ENCODE measurements around the gene MTMR1. TPM values are rescaled to one million over a fixed set of nuclear protein-coding genes. Genes with fewer than 3 reads are reported as not detected.

The MTMR1 gene
- total RNA-seq, 1 donor from 2014 or later: 52.6 TPM

DNA sequence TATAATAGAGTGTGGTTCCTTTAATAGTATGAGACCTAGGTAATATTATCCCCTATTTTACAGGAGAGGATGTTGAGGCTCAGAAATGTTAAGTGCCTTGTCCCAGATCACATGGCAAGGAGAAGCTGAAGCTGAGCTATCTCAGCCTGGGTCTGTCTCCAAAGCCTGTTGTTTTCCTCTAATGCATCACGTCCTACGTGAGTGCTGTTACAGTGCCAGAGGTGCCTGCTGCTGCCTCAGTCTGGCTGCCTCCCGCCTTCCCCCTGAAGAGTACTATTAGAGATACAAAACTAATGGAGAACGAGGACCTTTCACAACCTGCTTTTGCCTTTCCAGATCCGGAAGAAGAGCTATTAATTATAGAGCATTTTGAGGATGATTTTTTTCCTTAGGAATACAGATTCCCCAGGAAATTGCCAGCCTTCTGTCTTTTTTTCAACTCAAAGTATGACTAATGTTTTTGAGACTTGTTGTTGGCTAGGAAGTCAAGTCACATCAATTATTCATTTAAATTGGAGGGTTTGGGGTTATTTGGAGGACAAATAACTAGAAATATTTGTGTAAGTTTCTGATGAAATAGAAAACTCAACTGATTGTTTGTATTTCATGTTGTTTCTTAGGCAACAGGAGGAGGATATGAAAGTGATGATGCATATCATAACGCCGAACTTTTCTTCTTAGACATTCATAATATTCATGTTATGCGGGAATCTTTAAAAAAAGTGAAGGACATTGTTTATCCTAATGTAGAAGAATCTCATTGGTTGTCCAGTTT lies 43.9 kb upstream of the MTMR1 start:
- H3K36me3 Mint-ChIP-seq (ENCODE audit: low read depth): peaks cover 69% of the 10 kb centered on the region
- peak overlapping the region; percentile 31 for H3K27ac Mint-ChIP-seq
- H3K9me3 Mint-ChIP-seq: no peaks in the 10 kb centered on the region
- no peak overlapping the region for H3K4me3 Mint-ChIP-seq
- ChIA-PET CTCF (no interaction called here), POLR2A (no interaction called here)
- H3K27me3 Mint-ChIP-seq: no peaks in the 10 kb centered on the region
- no peaks in the 10 kb centered on the region for H3K4me1 Mint-ChIP-seq
- intact Hi-C loops (cut with micrococcal nuclease): no loop called here
- no peak for ATAC-seq (ENCODE audit: low read depth)
- DNase-seq: no peak
- TF ChIP-seq, protein P1, sequence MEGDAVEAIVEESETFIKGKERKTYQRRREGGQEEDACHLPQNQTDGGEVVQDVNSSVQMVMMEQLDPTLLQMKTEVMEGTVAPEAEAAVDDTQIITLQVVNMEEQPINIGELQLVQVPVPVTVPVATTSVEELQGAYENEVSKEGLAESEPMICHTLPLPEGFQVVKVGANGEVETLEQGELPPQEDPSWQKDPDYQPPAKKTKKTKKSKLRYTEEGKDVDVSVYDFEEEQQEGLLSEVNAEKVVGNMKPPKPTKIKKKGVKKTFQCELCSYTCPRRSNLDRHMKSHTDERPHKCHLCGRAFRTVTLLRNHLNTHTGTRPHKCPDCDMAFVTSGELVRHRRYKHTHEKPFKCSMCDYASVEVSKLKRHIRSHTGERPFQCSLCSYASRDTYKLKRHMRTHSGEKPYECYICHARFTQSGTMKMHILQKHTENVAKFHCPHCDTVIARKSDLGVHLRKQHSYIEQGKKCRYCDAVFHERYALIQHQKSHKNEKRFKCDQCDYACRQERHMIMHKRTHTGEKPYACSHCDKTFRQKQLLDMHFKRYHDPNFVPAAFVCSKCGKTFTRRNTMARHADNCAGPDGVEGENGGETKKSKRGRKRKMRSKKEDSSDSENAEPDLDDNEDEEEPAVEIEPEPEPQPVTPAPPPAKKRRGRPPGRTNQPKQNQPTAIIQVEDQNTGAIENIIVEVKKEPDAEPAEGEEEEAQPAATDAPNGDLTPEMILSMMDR (IDR thresholded peaks at IDR 0.05): no peak

GRCh38 chrX:150651906-150652305 lies 41.3 kb upstream of the MTMR1 start:
- ChIA-PET POLR2A (no interaction called here), CTCF (no interaction called here)
- TF ChIP-seq, protein P1 (IDR thresholded peaks at IDR 0.05): no peak
- Mint-ChIP-seq H3K4me1 (no peaks in the 10 kb centered on the region), H3K36me3 (ENCODE audit: low read depth) (peaks cover 61% of the 10 kb centered on the region), H3K4me3 (no peak overlapping the region), H3K27me3 (no peaks in the 10 kb centered on the region), H3K9me3 (no peaks in the 10 kb centered on the region), H3K27ac (no peak overlapping the region)
- intact Hi-C loops (cut with micrococcal nuclease): no loop called here
- DNase-seq (no peak), ATAC-seq (ENCODE audit: low read depth) (no peak)

DNA sequence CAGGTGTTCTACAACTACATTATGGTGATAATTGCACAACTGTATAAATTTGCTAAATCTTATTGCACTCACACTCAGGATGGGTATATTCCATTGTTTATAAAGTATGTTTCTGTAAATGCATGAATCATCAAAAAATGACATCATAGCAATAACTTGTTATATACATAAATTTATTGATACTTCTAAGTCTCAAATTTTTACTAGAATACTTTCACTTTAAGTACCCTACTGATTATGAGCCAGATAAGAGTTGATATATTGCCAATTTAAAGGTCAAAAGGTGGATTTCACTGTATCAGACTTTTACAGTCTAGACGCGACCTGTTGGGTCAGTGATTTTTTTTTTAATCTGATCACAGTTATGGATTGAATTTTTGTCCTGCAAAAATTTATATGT lies 37.4 kb upstream of the MTMR1 start:
- intact Hi-C loops (cut with micrococcal nuclease): no loop called here
- ATAC-seq (ENCODE audit: low read depth) (no peak), DNase-seq (no peak)
- no peaks in the 10 kb centered on the region for H3K4me1 Mint-ChIP-seq
- H3K36me3 Mint-ChIP-seq (ENCODE audit: low read depth): peaks cover 52% of the 10 kb centered on the region
- no peaks in the 10 kb centered on the region for H3K9me3 Mint-ChIP-seq
- no peaks in the 10 kb centered on the region for H3K27me3 Mint-ChIP-seq
- H3K27ac Mint-ChIP-seq: no peak overlapping the region
- CTCF ChIA-PET: no interaction called here
- POLR2A ChIA-PET: no interaction called here
- H3K4me3 Mint-ChIP-seq: no peak overlapping the region
- TF ChIP-seq, protein P1 (IDR thresholded peaks at IDR 0.05): no peak

DNA sequence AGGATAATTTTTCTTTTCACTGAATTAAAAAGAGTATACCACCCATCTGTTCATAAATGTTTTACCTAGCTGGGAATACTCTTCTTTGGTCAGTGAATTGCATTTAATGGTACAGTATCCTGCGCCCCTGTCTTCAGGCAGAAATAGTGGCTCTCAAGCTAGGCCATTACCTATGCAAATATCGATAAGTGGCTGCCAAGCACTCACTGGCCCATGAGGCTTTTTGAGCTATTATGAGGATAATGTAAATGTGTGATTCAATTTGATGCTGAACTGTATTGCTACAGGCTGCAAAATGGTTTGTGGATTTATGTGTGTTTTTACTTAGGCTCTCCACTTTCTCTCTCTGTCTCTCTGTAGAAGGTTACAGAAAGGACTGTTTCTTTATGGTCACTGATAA lies 30.1 kb upstream of the MTMR1 start:
- H3K27ac Mint-ChIP-seq: no peak overlapping the region

GRCh38 chrX:150664290-150664689 lies 28.9 kb upstream of the MTMR1 start:
- peaks cover 56% of the 10 kb centered on the region for H3K36me3 Mint-ChIP-seq (ENCODE audit: low read depth)
- POLR2A ChIA-PET: no interaction called here
- no peaks in the 10 kb centered on the region for H3K27me3 Mint-ChIP-seq
- ATAC-seq (ENCODE audit: low read depth) (no peak), DNase-seq (no peak)
- TF ChIP-seq, protein P1 (IDR thresholded peaks at IDR 0.05): no peak
- no peaks in the 10 kb centered on the region for H3K4me1 Mint-ChIP-seq
- CTCF ChIA-PET: no interaction called here
- H3K27ac Mint-ChIP-seq: no peak overlapping the region
- H3K4me3 Mint-ChIP-seq: no peak overlapping the region
- intact Hi-C loops (cut with micrococcal nuclease): loop anchor here (10.0 kb wide), 1 partner anchor 51 kb away; no protein-coding TSS in a partner anchor
- H3K9me3 Mint-ChIP-seq: no peaks in the 10 kb centered on the region

More for the DNA sequence above, 30.1 kb upstream of the MTMR1 start:
- intact Hi-C loops (cut with micrococcal nuclease): loop anchor here (10.0 kb wide), 1 partner anchor 52 kb away; no protein-coding TSS in a partner anchor
- ChIA-PET POLR2A (no interaction called here), CTCF (no interaction called here)
- ATAC-seq (ENCODE audit: low read depth) (no peak), DNase-seq (no peak)
- Mint-ChIP-seq H3K36me3 (ENCODE audit: low read depth) (peaks cover 54% of the 10 kb centered on the region), H3K4me1 (no peaks in the 10 kb centered on the region), H3K9me3 (no peaks in the 10 kb centered on the region), H3K4me3 (no peak overlapping the region), H3K27me3 (no peaks in the 10 kb centered on the region)
- TF ChIP-seq, protein P1 (IDR thresholded peaks at IDR 0.05): no peak

All from activated B cell treated with CpG ODN at 0.5 μM for 24 hours (primary cell).